ENCODE results near the gene PLCL1. TPM values are rescaled to one million over a fixed set of nuclear protein-coding genes. Genes with fewer than 3 reads are reported as not detected.

Gene PLCL1
- total RNA-seq, 1 experiment from 2014 or later = 0.07 TPM

GRCh38 chr2:197869041-197869440 is 64.6 kb downstream of the PLCL1 start:
- intact Hi-C loops (cut with micrococcal nuclease; ENCODE audit: unreplicated experiment) = no loop called here
- Mint-ChIP-seq H3K36me3 (ENCODE audit: insufficient read depth, unreplicated experiment) (no peaks in the 10 kb centered on the region), H3K4me3 (ENCODE audit: low read depth, unreplicated experiment) (no peak overlapping the region), H3K27ac (ENCODE audit: unreplicated experiment) (no peak overlapping the region), H3K9me3 (ENCODE audit: low read depth, unreplicated experiment) (no peaks in the 10 kb centered on the region), H3K27me3 (ENCODE audit: unreplicated experiment) (no peaks in the 10 kb centered on the region), H3K4me1 (ENCODE audit: low read depth, unreplicated experiment) (no peaks in the 10 kb centered on the region)
- DNase-seq = no peak
- CTCF ChIA-PET = no interaction called here
- TF ChIP-seq, protein P1, sequence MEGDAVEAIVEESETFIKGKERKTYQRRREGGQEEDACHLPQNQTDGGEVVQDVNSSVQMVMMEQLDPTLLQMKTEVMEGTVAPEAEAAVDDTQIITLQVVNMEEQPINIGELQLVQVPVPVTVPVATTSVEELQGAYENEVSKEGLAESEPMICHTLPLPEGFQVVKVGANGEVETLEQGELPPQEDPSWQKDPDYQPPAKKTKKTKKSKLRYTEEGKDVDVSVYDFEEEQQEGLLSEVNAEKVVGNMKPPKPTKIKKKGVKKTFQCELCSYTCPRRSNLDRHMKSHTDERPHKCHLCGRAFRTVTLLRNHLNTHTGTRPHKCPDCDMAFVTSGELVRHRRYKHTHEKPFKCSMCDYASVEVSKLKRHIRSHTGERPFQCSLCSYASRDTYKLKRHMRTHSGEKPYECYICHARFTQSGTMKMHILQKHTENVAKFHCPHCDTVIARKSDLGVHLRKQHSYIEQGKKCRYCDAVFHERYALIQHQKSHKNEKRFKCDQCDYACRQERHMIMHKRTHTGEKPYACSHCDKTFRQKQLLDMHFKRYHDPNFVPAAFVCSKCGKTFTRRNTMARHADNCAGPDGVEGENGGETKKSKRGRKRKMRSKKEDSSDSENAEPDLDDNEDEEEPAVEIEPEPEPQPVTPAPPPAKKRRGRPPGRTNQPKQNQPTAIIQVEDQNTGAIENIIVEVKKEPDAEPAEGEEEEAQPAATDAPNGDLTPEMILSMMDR (IDR thresholded peaks at IDR 0.05; ENCODE audit: unreplicated experiment) = no peak
- BruUV-seq (replicated peaks) = no TSS peak

- Mint-ChIP-seq H3K36me3 (ENCODE audit: insufficient read depth, unreplicated experiment) (no peaks in the 10 kb centered on the region), H3K27me3 (ENCODE audit: unreplicated experiment) (no peaks in the 10 kb centered on the region), H3K4me3 (ENCODE audit: low read depth, unreplicated experiment) (no peak overlapping the region), H3K4me1 (ENCODE audit: low read depth, unreplicated experiment) (no peaks in the 10 kb centered on the region), H3K9me3 (ENCODE audit: low read depth, unreplicated experiment) (no peaks in the 10 kb centered on the region), H3K27ac (ENCODE audit: unreplicated experiment) (no peak overlapping the region)
- DNase-seq = no peak
- TF ChIP-seq, protein P1 (IDR thresholded peaks at IDR 0.05; ENCODE audit: unreplicated experiment) = no peak
- CTCF ChIA-PET = no interaction called here
- intact Hi-C loops (cut with micrococcal nuclease; ENCODE audit: unreplicated experiment) = no loop called here
- BruUV-seq (replicated peaks) = no TSS peak
These were observed 65.2 kb downstream of the PLCL1 start for GRCh38 chr2:197869501-197870111.

GRCh38 chr2:197870137-197870536 is 65.7 kb downstream of the PLCL1 start:
- Mint-ChIP-seq H3K27ac (ENCODE audit: unreplicated experiment) (no peak overlapping the region), H3K36me3 (ENCODE audit: insufficient read depth, unreplicated experiment) (no peaks in the 10 kb centered on the region), H3K4me1 (ENCODE audit: low read depth, unreplicated experiment) (no peaks in the 10 kb centered on the region), H3K4me3 (ENCODE audit: low read depth, unreplicated experiment) (no peak overlapping the region), H3K27me3 (ENCODE audit: unreplicated experiment) (no peaks in the 10 kb centered on the region), H3K9me3 (ENCODE audit: low read depth, unreplicated experiment) (no peaks in the 10 kb centered on the region)
- CTCF ChIA-PET = no interaction called here
- intact Hi-C loops (cut with micrococcal nuclease; ENCODE audit: unreplicated experiment) = no loop called here
- no TSS peak for BruUV-seq (replicated peaks)
- DNase-seq = no peak
- TF ChIP-seq, protein P1 (IDR thresholded peaks at IDR 0.05; ENCODE audit: unreplicated experiment) = no peak

- CTCF ChIA-PET = no interaction called here
- no peaks in the 10 kb centered on the region for H3K36me3 Mint-ChIP-seq (ENCODE audit: insufficient read depth, unreplicated experiment)
- no peak overlapping the region for H3K27ac Mint-ChIP-seq (ENCODE audit: unreplicated experiment)
- no peak overlapping the region for H3K4me3 Mint-ChIP-seq (ENCODE audit: low read depth, unreplicated experiment)
- intact Hi-C loops (cut with micrococcal nuclease; ENCODE audit: unreplicated experiment) = no loop called here
- no peak for DNase-seq
- no peaks in the 10 kb centered on the region for H3K4me1 Mint-ChIP-seq (ENCODE audit: low read depth, unreplicated experiment)
- TF ChIP-seq, protein P1 (IDR thresholded peaks at IDR 0.05; ENCODE audit: unreplicated experiment) = no peak
- no TSS peak for BruUV-seq (replicated peaks)
- H3K9me3 Mint-ChIP-seq (ENCODE audit: low read depth, unreplicated experiment) = no peaks in the 10 kb centered on the region
- no peaks in the 10 kb centered on the region for H3K27me3 Mint-ChIP-seq (ENCODE audit: unreplicated experiment)
These were observed 67.5 kb downstream of the PLCL1 start for GRCh38 chr2:197871780-197872456.

Data from Calu3 (cell line).